ENCODE measurements around the gene SLC18A3.

SLC18A3 gene

GRCh38 chr10:49611166-49611815, 1.2 kb downstream of the SLC18A3 start:
- no peak overlapping the region for H3K4me3 ChIP-seq (ENCODE audit: low read depth in 1 of 2, low read length in 2 of 2)

GRCh38 chr10:49611816-49612512, 1.9 kb downstream of the SLC18A3 start:
- H3K9me3 ChIP-seq (ENCODE audit: control insufficient read depth in 1 of 2, low read length in 2 of 2), result no peaks in the 10 kb centered on the region
- no peak overlapping the region for H3K9ac ChIP-seq (ENCODE audit: low read depth in 1 of 2, low read length in 2 of 2)
- no peaks in the 10 kb centered on the region for H3K4me1 ChIP-seq (ENCODE audit: control insufficient read depth in 1 of 2, insufficient read depth in 2 of 2, low read length in 2 of 2)
- peaks cover 74 to 85% of the 10 kb centered on the region in 2 donors for H3K27me3 ChIP-seq (ENCODE audit: control insufficient read depth in 1 of 2, insufficient read depth in 2 of 2, low read length in 2 of 2)
- no peak overlapping the region for H3K27ac ChIP-seq (ENCODE audit: low read depth, low read length)
- no peaks in the 10 kb centered on the region for H3K36me3 ChIP-seq (ENCODE audit: control insufficient read depth in 1 of 2, insufficient read depth in 2 of 2, low read length in 2 of 2)
- no peak overlapping the region for H3K4me3 ChIP-seq (ENCODE audit: low read depth in 1 of 2, low read length in 2 of 2)

More at GRCh38 chr10:49611166-49611815, 1.2 kb downstream of the SLC18A3 start:
- Histone ChIP-seq H3K9ac (ENCODE audit: low read depth in 1 of 2, low read length in 2 of 2) (no peak overlapping the region), H3K36me3 (ENCODE audit: control insufficient read depth in 1 of 2, insufficient read depth in 2 of 2, low read length in 2 of 2) (no peaks in the 10 kb centered on the region), H3K27ac (ENCODE audit: low read depth, low read length) (no peak overlapping the region), H3K4me1 (ENCODE audit: control insufficient read depth in 1 of 2, insufficient read depth in 2 of 2, low read length in 2 of 2) (no peaks in the 10 kb centered on the region), H3K27me3 (ENCODE audit: control insufficient read depth in 1 of 2, insufficient read depth in 2 of 2, low read length in 2 of 2) (peaks cover 70 to 79% of the 10 kb centered on the region in 2 donors), H3K9me3 (ENCODE audit: control insufficient read depth in 1 of 2, low read length in 2 of 2) (no peaks in the 10 kb centered on the region)

GRCh38 chr10:49612513-49613164, 2.5 kb downstream of the SLC18A3 start:
- H3K9me3 ChIP-seq (ENCODE audit: control insufficient read depth in 1 of 2, low read length in 2 of 2), result no peaks in the 10 kb centered on the region
- H3K36me3 ChIP-seq (ENCODE audit: control insufficient read depth in 1 of 2, insufficient read depth in 2 of 2, low read length in 2 of 2), result no peaks in the 10 kb centered on the region
- H3K4me3 ChIP-seq (ENCODE audit: low read depth in 1 of 2, low read length in 2 of 2), result no peak overlapping the region
- no peak overlapping the region for H3K27ac ChIP-seq (ENCODE audit: low read depth, low read length)
- no peaks in the 10 kb centered on the region for H3K4me1 ChIP-seq (ENCODE audit: control insufficient read depth in 1 of 2, insufficient read depth in 2 of 2, low read length in 2 of 2)
- H3K27me3 ChIP-seq (ENCODE audit: control insufficient read depth in 1 of 2, insufficient read depth in 2 of 2, low read length in 2 of 2), result peaks cover 73 to 80% of the 10 kb centered on the region in 2 donors
- no peak overlapping the region for H3K9ac ChIP-seq (ENCODE audit: low read depth in 1 of 2, low read length in 2 of 2)

GRCh38 chr10:49613165-49613881, 3.2 kb downstream of the SLC18A3 start:
- H3K36me3 ChIP-seq (ENCODE audit: control insufficient read depth in 1 of 2, insufficient read depth in 2 of 2, low read length in 2 of 2), result no peaks in the 10 kb centered on the region
- no peak overlapping the region for H3K27ac ChIP-seq (ENCODE audit: low read depth, low read length)
- no peaks in the 10 kb centered on the region for H3K9me3 ChIP-seq (ENCODE audit: control insufficient read depth in 1 of 2, low read length in 2 of 2)
- H3K4me3 ChIP-seq (ENCODE audit: low read depth in 1 of 2, low read length in 2 of 2), result no peak overlapping the region
- H3K27me3 ChIP-seq (ENCODE audit: control insufficient read depth in 1 of 2, insufficient read depth in 2 of 2, low read length in 2 of 2), result peaks cover 69 to 73% of the 10 kb centered on the region in 2 donors
- H3K9ac ChIP-seq (ENCODE audit: low read depth in 1 of 2, low read length in 2 of 2), result no peak overlapping the region
- no peaks in the 10 kb centered on the region for H3K4me1 ChIP-seq (ENCODE audit: control insufficient read depth in 1 of 2, insufficient read depth in 2 of 2, low read length in 2 of 2)

- Histone ChIP-seq H3K4me3 (ENCODE audit: low read depth in 1 of 2, low read length in 2 of 2) (no peak within 1 kb of the TSS), H3K4me1 (ENCODE audit: control insufficient read depth in 1 of 2, insufficient read depth in 2 of 2, low read length in 2 of 2) (no peaks in the 10 kb centered on the region), H3K9ac (ENCODE audit: low read depth in 1 of 2, low read length in 2 of 2) (no peak within 1 kb of the TSS), H3K9me3 (ENCODE audit: control insufficient read depth in 1 of 2, low read length in 2 of 2) (no peaks in the 10 kb centered on the region), H3K36me3 (ENCODE audit: control insufficient read depth in 1 of 2, insufficient read depth in 2 of 2, low read length in 2 of 2) (no peaks in the 10 kb centered on the region), H3K27ac (ENCODE audit: low read depth, low read length) (no peak within 1 kb of the TSS), H3K27me3 (ENCODE audit: control insufficient read depth in 1 of 2, insufficient read depth in 2 of 2, low read length in 2 of 2) (peaks cover 64 to 71% of the 10 kb centered on the region in 2 donors)
Observed at GRCh38 chr10:49613882-49614241, 3.8 kb downstream of the SLC18A3 start, which contains the start of gene CHAT. CHAT (plus strand) TSS chr10:49614037; CDS start chr10:49614190, 153 bp downstream.

- Histone ChIP-seq H3K4me1 (ENCODE audit: control insufficient read depth in 1 of 2, insufficient read depth in 2 of 2, low read length in 2 of 2) (no peaks in the 10 kb centered on the region), H3K9me3 (ENCODE audit: control insufficient read depth in 1 of 2, low read length in 2 of 2) (no peaks in the 10 kb centered on the region), H3K36me3 (ENCODE audit: control insufficient read depth in 1 of 2, insufficient read depth in 2 of 2, low read length in 2 of 2) (no peaks in the 10 kb centered on the region), H3K4me3 (ENCODE audit: low read depth in 1 of 2, low read length in 2 of 2) (no peak overlapping the region), H3K27ac (ENCODE audit: low read depth, low read length) (no peak overlapping the region), H3K27me3 (ENCODE audit: control insufficient read depth in 1 of 2, insufficient read depth in 2 of 2, low read length in 2 of 2) (peaks cover 57 to 66% of the 10 kb centered on the region in 2 donors), H3K9ac (ENCODE audit: low read depth in 1 of 2, low read length in 2 of 2) (no peak overlapping the region)
Observed at GRCh38 chr10:49614242-49615198, 4.4 kb downstream of the SLC18A3 start.

- H3K4me3 ChIP-seq (ENCODE audit: low read depth in 1 of 2, low read length in 2 of 2), result no peak overlapping the region
- no peaks in the 10 kb centered on the region for H3K4me1 ChIP-seq (ENCODE audit: control insufficient read depth in 1 of 2, insufficient read depth in 2 of 2, low read length in 2 of 2)
- no peak overlapping the region for H3K27ac ChIP-seq (ENCODE audit: low read depth, low read length)
- H3K36me3 ChIP-seq (ENCODE audit: control insufficient read depth in 1 of 2, insufficient read depth in 2 of 2, low read length in 2 of 2), result no peaks in the 10 kb centered on the region
- no peak overlapping the region for H3K9ac ChIP-seq (ENCODE audit: low read depth in 1 of 2, low read length in 2 of 2)
- H3K27me3 ChIP-seq (ENCODE audit: control insufficient read depth in 1 of 2, insufficient read depth in 2 of 2, low read length in 2 of 2), result peaks cover 56 to 64% of the 10 kb centered on the region in 2 donors
- no peaks in the 10 kb centered on the region for H3K9me3 ChIP-seq (ENCODE audit: control insufficient read depth in 1 of 2, low read length in 2 of 2)
Observed at GRCh38 chr10:49615213-49615612, 5.1 kb downstream of the SLC18A3 start.

GRCh38 chr10:49615721-49616120, 5.6 kb downstream of the SLC18A3 start:
- Histone ChIP-seq H3K27me3 (ENCODE audit: control insufficient read depth in 1 of 2, insufficient read depth in 2 of 2, low read length in 2 of 2) (peaks cover 51 to 63% of the 10 kb centered on the region in 2 donors), H3K27ac (ENCODE audit: low read depth, low read length) (no peak overlapping the region), H3K9ac (ENCODE audit: low read depth in 1 of 2, low read length in 2 of 2) (no peak overlapping the region), H3K4me1 (ENCODE audit: control insufficient read depth in 1 of 2, insufficient read depth in 2 of 2, low read length in 2 of 2) (no peaks in the 10 kb centered on the region), H3K36me3 (ENCODE audit: control insufficient read depth in 1 of 2, insufficient read depth in 2 of 2, low read length in 2 of 2) (no peaks in the 10 kb centered on the region), H3K4me3 (ENCODE audit: low read depth in 1 of 2, low read length in 2 of 2) (no peak overlapping the region), H3K9me3 (ENCODE audit: control insufficient read depth in 1 of 2, low read length in 2 of 2) (no peaks in the 10 kb centered on the region)

- no peaks in the 10 kb centered on the region for H3K4me1 ChIP-seq (ENCODE audit: control insufficient read depth in 1 of 2, insufficient read depth in 2 of 2, low read length in 2 of 2)
- H3K9me3 ChIP-seq (ENCODE audit: control insufficient read depth in 1 of 2, low read length in 2 of 2), result no peaks in the 10 kb centered on the region
- H3K36me3 ChIP-seq (ENCODE audit: control insufficient read depth in 1 of 2, insufficient read depth in 2 of 2, low read length in 2 of 2), result no peaks in the 10 kb centered on the region
- H3K4me3 ChIP-seq (ENCODE audit: low read depth in 1 of 2, low read length in 2 of 2), result no peak overlapping the region
- H3K27me3 ChIP-seq (ENCODE audit: control insufficient read depth in 1 of 2, insufficient read depth in 2 of 2, low read length in 2 of 2), result peaks cover 44 to 55% of the 10 kb centered on the region in 2 donors
- H3K9ac ChIP-seq (ENCODE audit: low read depth in 1 of 2, low read length in 2 of 2), result no peak overlapping the region
- no peak overlapping the region for H3K27ac ChIP-seq (ENCODE audit: low read depth, low read length)
Observed at GRCh38 chr10:49616421-49617101, 6.5 kb downstream of the SLC18A3 start.

Measured in duodenal mucosa (tissue), 2 donors.